WTC11 (cell line): Measurements from ENCODE around the gene EPS8L2. TPM values are rescaled to one million over a fixed set of nuclear protein-coding genes. Genes with fewer than 3 reads are reported as not detected.

Source experiments
- ATAC-seq: fragments of 200-7000 bp; cut with Tn5 transposase; 2 replicates; pipeline ENCODE4 v1.10.0; 2021; ENCODE audit warnings: mild to moderate bottlenecking, moderate library complexity
- CTCF ChIA-PET: fragments of 300-600 bp; sonication (Branson Sonifier 250); formaldehyde crosslinking; loops from one replicate; lab custom pipeline; 2021; ENCODE audit warnings: antibody characterized with exemption; lab: Charles Lee
- POLR2A ChIA-PET: fragments of 350-600 bp; sonication (Branson Sonifier 250); formaldehyde crosslinking; loops from one replicate; lab custom pipeline; 2021; ENCODE audit warnings: antibody characterized with exemption; lab: Charles Lee
- DNase-seq: peaks from one replicate; pipeline ENCODE4 v3.0.0; 2021; ENCODE audit warnings: low spot score
- H3K27ac Mint-ChIP-seq: 2 replicates; pipeline ENCODE4 v1.8.0; 2021; ENCODE audit warnings: mixed read lengths
- H3K27me3 Mint-ChIP-seq: 2 replicates; pipeline ENCODE4 v1.8.0; 2021; ENCODE audit warnings: low read depth, mild to moderate bottlenecking, moderate library complexity, mixed read lengths
- H3K36me3 Mint-ChIP-seq: 2 replicates; pipeline ENCODE4 v1.8.0; 2021; ENCODE audit warnings: mixed read lengths
- H3K4me1 Mint-ChIP-seq: 2 replicates; pipeline ENCODE4 v1.8.0; 2022; ENCODE audit warnings: mixed read lengths
- H3K4me3 Mint-ChIP-seq: 2 replicates; pipeline ENCODE4 v1.8.0; 2021; ENCODE audit warnings: mild to moderate bottlenecking, moderate library complexity, mixed read lengths
- H3K9me3 Mint-ChIP-seq: 2 replicates; pipeline ENCODE4 v1.8.0; 2021; ENCODE audit warnings: mixed read lengths
- ELF4 ChIP-seq: sonication (generic); formaldehyde crosslinking; IDR thresholded peaks from 2 replicates; pipeline ENCODE4 v1.8.1; 2022; ENCODE audit warnings: low read depth, mild to moderate bottlenecking, moderate library complexity, missing genetic modification reagents
- ETV6 ChIP-seq: sonication (generic); formaldehyde crosslinking; IDR thresholded peaks from 2 replicates; pipeline ENCODE4 v1.8.1; 2022; ENCODE audit warnings: mild to moderate bottlenecking, missing genetic modification reagents
- FOXK1 ChIP-seq: sonication (generic); formaldehyde crosslinking; IDR thresholded peaks from 2 replicates; pipeline ENCODE4 v1.8.0; 2022; ENCODE audit warnings: mild to moderate bottlenecking, moderate library complexity, missing genetic modification reagents
- FOXP1 ChIP-seq: sonication (generic); formaldehyde crosslinking; IDR thresholded peaks from 2 replicates; pipeline ENCODE4 v1.8.0; 2022; ENCODE audit warnings: missing genetic modification reagents, mild to moderate bottlenecking, moderate library complexity, borderline replicate concordance
- JUN ChIP-seq: sonication (generic); formaldehyde crosslinking; IDR thresholded peaks from 2 replicates; pipeline ENCODE4 v1.8.0; 2023; ENCODE audit warnings: mild to moderate bottlenecking, missing genetic modification reagents
- MYBL2 ChIP-seq: sonication (generic); formaldehyde crosslinking; IDR thresholded peaks from 2 replicates; pipeline ENCODE4 v1.8.1; 2023; ENCODE audit warnings: mild to moderate bottlenecking, moderate library complexity, missing genetic modification reagents
- NR2C2 ChIP-seq: sonication (generic); formaldehyde crosslinking; IDR thresholded peaks from 2 replicates; pipeline ENCODE4 v1.8.0; 2022; ENCODE audit warnings: mild to moderate bottlenecking, missing genetic modification reagents
- SMAD3 ChIP-seq: sonication (generic); formaldehyde crosslinking; IDR thresholded peaks from 2 replicates; pipeline ENCODE4 v1.8.0; 2022; ENCODE audit warnings: missing genetic modification reagents, mild to moderate bottlenecking, borderline replicate concordance
- SP1 ChIP-seq: sonication (generic); formaldehyde crosslinking; conservative IDR thresholded peaks from 2 replicates; pipeline ENCODE4 v1.8.1; 2022; ENCODE audit warnings: missing genetic modification reagents
- TEAD1 ChIP-seq: sonication (generic); formaldehyde crosslinking; IDR thresholded peaks from 2 replicates; pipeline ENCODE4 v1.8.0; 2022; ENCODE audit warnings: mild to moderate bottlenecking, missing genetic modification reagents
- ZNF232 ChIP-seq: sonication (generic); formaldehyde crosslinking; IDR thresholded peaks from 2 replicates; pipeline ENCODE4 v1.8.0; 2022; ENCODE audit warnings: mild to moderate bottlenecking, missing genetic modification reagents
- ZNF396 ChIP-seq: fragments of 250-450 bp; sonication (Bioruptor Pico); IDR thresholded peaks from 2 replicates; pipeline ENCODE4 v1.8.0; 2021; ENCODE audit warnings: mild to moderate bottlenecking, moderate library complexity, borderline replicate concordance
- ZNF416 ChIP-seq: fragments of 250-450 bp; sonication (Bioruptor Pico); IDR thresholded peaks from 2 replicates; pipeline ENCODE4 v1.9.0; 2021; ENCODE audit warnings: mild to moderate bottlenecking, inconsistent platforms
- total RNA-seq: library from RNA; stranded (reverse); gene quantifications from 3 replicates; pipeline ENCODE4 v1.2.3, GENCODE V29; 2021
- TF ChIP-seq, protein P1 (sequence below): sonication (generic); formaldehyde crosslinking; IDR thresholded peaks from 2 replicates; pipeline ENCODE4 v1.8.1; 2022; ENCODE audit warnings: mild to moderate bottlenecking, moderate library complexity, missing genetic modification reagents
- TF ChIP-seq, protein P2 (sequence below): sonication (generic); formaldehyde crosslinking; IDR thresholded peaks from 2 replicates; pipeline ENCODE4 v1.8.1; 2023; ENCODE audit warnings: mild to moderate bottlenecking, missing genetic modification reagents
- TF ChIP-seq, protein P3 (sequence below): sonication (generic); formaldehyde crosslinking; IDR thresholded peaks from 2 replicates; pipeline ENCODE4 v1.8.1; 2023; ENCODE audit warnings: mild to moderate bottlenecking, missing genetic modification reagents
- TF ChIP-seq, protein P4 (sequence below): sonication (generic); formaldehyde crosslinking; IDR thresholded peaks from 2 replicates; pipeline ENCODE4 v1.8.0; 2023; ENCODE audit warnings: missing genetic modification reagents, mild to moderate bottlenecking, borderline replicate concordance
- TF ChIP-seq, protein P5 (sequence below): fragments of 250-450 bp; sonication (Bioruptor Pico); IDR thresholded peaks from 2 replicates; pipeline ENCODE4 v2.1.2; 2022; ENCODE audit warnings: mild to moderate bottlenecking, moderate library complexity
- TF ChIP-seq, protein P6 (sequence below): sonication (generic); formaldehyde crosslinking; IDR thresholded peaks from 2 replicates; pipeline ENCODE4 v1.8.0; 2022; ENCODE audit warnings: mild to moderate bottlenecking, missing genetic modification reagents

Gene EPS8L2
- total RNA-seq, 1 experiment from 2014 or later: 51.6 TPM

DNA sequence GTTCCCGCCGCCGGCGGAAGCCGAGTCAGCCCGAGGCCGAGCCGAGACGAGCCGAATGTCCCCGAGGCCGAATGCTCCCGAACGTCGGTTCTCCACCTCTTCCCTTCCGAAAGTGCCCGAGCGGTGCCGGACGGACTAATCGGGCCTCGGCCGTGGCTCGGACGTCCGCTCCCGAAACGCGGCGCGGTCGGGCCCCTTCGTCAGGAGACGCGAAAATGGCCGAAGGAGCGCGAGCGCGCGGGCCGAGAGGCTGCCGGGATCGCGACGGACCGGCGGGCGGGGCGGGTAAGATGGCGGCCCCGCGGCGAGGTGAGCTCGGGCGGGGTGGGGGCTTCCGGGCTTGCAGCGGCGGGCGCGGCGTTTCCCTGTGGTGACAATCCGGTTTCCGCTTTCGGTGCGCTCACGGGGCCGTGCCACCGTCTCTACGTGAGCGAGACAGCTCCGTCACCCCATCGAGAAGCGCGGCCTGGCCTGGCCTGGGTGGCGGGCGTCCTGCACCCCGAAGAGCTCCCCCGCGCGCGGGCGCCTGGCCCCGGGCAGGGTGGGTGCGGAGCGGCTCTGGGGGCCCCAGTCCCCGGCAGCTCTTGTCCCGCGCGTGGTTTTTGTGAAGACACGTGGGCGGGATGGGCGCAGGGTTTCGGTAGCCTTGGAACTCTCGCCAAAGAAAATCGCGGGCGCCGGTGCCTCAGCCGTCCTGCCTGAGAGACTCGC, 10.3 kb upstream of the EPS8L2 start, which contains the start of gene TMEM80:
TSS of gene TMEM80 (plus strand) at position 279 of the 711 bp plus-strand sequence. CDS start at position 291, 12 bp downstream.
- Mint-ChIP-seq H3K4me3 (peak within 1 kb of the TSS; percentile 78), H3K27me3 (no peaks in the 10 kb centered on the region), H3K4me1 (peaks cover 34% of the 10 kb centered on the region), H3K9me3 (no peaks in the 10 kb centered on the region), H3K36me3 (peaks cover 4% of the 10 kb centered on the region; the same call in 1 of the 2 replicates), H3K27ac (peak within 1 kb of the TSS; percentile 91)
- ChIA-PET POLR2A (interaction anchor here (0.6 to 2.0 kb wide), 8 partner anchors 8 to 120 kb away, joined by 3 to 5 read pairs (median 4); no protein-coding TSS in a partner anchor), CTCF (interaction anchor here (0.6 to 4.0 kb wide), 14 partner anchors 10 to 141 kb away, joined by 3 to 38 read pairs (median 5); partner anchors contain the start of gene EPS8L2)
- TF ChIP-seq NR2C2 (CRISPR knock-in tag): no peak
- TF ChIP-seq ETV6 (CRISPR knock-in tag): peak; percentile 91; the same call in 1 of the 2 replicates
- TF ChIP-seq TEAD1 (CRISPR knock-in tag): peak; percentile 76
- 0 out of 2 replicates have a peak, but pooled peaks have one; percentile 17 for TF ChIP-seq ZNF416 (CRISPR knock-in tag)
- TF ChIP-seq, protein P1, sequence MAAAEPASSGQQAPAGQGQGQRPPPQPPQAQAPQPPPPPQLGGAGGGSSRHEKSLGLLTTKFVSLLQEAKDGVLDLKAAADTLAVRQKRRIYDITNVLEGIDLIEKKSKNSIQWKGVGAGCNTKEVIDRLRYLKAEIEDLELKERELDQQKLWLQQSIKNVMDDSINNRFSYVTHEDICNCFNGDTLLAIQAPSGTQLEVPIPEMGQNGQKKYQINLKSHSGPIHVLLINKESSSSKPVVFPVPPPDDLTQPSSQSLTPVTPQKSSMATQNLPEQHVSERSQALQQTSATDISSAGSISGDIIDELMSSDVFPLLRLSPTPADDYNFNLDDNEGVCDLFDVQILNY (CRISPR knock-in tag): peak; percentile 70; the same call in 1 of the 2 replicates
- 0 out of 2 replicates have a peak, but pooled peaks have one; percentile 24 for TF ChIP-seq ELF4 (CRISPR knock-in tag)
- peak; percentile 91; the same call in 1 of the 2 replicates for TF ChIP-seq ZNF232
- TF ChIP-seq, protein P2, sequence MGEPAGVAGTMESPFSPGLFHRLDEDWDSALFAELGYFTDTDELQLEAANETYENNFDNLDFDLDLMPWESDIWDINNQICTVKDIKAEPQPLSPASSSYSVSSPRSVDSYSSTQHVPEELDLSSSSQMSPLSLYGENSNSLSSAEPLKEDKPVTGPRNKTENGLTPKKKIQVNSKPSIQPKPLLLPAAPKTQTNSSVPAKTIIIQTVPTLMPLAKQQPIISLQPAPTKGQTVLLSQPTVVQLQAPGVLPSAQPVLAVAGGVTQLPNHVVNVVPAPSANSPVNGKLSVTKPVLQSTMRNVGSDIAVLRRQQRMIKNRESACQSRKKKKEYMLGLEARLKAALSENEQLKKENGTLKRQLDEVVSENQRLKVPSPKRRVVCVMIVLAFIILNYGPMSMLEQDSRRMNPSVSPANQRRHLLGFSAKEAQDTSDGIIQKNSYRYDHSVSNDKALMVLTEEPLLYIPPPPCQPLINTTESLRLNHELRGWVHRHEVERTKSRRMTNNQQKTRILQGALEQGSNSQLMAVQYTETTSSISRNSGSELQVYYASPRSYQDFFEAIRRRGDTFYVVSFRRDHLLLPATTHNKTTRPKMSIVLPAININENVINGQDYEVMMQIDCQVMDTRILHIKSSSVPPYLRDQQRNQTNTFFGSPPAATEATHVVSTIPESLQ: no peak
- no peak for TF ChIP-seq ZNF396 (CRISPR knock-in tag)
- TF ChIP-seq, protein P3, sequence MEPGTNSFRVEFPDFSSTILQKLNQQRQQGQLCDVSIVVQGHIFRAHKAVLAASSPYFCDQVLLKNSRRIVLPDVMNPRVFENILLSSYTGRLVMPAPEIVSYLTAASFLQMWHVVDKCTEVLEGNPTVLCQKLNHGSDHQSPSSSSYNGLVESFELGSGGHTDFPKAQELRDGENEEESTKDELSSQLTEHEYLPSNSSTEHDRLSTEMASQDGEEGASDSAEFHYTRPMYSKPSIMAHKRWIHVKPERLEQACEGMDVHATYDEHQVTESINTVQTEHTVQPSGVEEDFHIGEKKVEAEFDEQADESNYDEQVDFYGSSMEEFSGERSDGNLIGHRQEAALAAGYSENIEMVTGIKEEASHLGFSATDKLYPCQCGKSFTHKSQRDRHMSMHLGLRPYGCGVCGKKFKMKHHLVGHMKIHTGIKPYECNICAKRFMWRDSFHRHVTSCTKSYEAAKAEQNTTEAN (CRISPR knock-in tag): peak; percentile 71; the same call in 1 of the 2 replicates
- TF ChIP-seq, protein P4, sequence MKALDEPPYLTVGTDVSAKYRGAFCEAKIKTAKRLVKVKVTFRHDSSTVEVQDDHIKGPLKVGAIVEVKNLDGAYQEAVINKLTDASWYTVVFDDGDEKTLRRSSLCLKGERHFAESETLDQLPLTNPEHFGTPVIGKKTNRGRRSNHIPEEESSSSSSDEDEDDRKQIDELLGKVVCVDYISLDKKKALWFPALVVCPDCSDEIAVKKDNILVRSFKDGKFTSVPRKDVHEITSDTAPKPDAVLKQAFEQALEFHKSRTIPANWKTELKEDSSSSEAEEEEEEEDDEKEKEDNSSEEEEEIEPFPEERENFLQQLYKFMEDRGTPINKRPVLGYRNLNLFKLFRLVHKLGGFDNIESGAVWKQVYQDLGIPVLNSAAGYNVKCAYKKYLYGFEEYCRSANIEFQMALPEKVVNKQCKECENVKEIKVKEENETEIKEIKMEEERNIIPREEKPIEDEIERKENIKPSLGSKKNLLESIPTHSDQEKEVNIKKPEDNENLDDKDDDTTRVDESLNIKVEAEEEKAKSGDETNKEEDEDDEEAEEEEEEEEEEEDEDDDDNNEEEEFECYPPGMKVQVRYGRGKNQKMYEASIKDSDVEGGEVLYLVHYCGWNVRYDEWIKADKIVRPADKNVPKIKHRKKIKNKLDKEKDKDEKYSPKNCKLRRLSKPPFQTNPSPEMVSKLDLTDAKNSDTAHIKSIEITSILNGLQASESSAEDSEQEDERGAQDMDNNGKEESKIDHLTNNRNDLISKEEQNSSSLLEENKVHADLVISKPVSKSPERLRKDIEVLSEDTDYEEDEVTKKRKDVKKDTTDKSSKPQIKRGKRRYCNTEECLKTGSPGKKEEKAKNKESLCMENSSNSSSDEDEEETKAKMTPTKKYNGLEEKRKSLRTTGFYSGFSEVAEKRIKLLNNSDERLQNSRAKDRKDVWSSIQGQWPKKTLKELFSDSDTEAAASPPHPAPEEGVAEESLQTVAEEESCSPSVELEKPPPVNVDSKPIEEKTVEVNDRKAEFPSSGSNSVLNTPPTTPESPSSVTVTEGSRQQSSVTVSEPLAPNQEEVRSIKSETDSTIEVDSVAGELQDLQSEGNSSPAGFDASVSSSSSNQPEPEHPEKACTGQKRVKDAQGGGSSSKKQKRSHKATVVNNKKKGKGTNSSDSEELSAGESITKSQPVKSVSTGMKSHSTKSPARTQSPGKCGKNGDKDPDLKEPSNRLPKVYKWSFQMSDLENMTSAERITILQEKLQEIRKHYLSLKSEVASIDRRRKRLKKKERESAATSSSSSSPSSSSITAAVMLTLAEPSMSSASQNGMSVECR (CRISPR knock-in tag): peak; percentile 88
- TF ChIP-seq, protein P5, sequence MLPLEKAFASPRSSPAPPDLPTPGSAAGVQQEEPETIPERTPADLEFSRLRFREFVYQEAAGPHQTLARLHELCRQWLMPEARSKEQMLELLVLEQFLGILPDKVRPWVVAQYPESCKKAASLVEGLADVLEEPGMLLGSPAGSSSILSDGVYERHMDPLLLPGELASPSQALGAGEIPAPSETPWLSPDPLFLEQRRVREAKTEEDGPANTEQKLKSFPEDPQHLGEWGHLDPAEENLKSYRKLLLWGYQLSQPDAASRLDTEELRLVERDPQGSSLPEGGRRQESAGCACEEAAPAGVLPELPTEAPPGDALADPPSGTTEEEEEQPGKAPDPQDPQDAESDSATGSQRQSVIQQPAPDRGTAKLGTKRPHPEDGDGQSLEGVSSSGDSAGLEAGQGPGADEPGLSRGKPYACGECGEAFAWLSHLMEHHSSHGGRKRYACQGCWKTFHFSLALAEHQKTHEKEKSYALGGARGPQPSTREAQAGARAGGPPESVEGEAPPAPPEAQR (CRISPR knock-in tag): no peak
- TF ChIP-seq, protein P6, sequence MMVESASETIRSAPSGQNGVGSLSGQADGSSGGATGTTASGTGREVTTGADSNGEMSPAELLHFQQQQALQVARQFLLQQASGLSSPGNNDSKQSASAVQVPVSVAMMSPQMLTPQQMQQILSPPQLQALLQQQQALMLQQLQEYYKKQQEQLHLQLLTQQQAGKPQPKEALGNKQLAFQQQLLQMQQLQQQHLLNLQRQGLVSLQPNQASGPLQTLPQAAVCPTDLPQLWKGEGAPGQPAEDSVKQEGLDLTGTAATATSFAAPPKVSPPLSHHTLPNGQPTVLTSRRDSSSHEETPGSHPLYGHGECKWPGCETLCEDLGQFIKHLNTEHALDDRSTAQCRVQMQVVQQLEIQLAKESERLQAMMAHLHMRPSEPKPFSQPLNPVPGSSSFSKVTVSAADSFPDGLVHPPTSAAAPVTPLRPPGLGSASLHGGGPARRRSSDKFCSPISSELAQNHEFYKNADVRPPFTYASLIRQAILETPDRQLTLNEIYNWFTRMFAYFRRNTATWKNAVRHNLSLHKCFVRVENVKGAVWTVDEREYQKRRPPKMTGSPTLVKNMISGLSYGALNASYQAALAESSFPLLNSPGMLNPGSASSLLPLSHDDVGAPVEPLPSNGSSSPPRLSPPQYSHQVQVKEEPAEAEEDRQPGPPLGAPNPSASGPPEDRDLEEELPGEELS (CRISPR knock-in tag): no peak
- TF ChIP-seq FOXK1 (CRISPR knock-in tag): peak; percentile 26; the same call in 1 of the 2 replicates
- peak; percentile 61; the same call in 1 of the 2 replicates for TF ChIP-seq JUN (CRISPR knock-in tag)
- TF ChIP-seq SP1 (CRISPR knock-in tag): peak; percentile 79
- TF ChIP-seq FOXP1 (CRISPR knock-in tag): peak; percentile 52; the same call in 1 of the 2 replicates
- TF ChIP-seq MYBL2 (CRISPR knock-in tag): 0 out of 2 replicates have a peak, but pooled peaks have one; percentile 20
- peak; percentile 55; the same call in 1 of the 2 replicates for TF ChIP-seq SMAD3
- DNase-seq (peak; percentile 100), ATAC-seq (peak; percentile 83)
